Measurements from ENCODE around the gene TMIE. TPM values are rescaled to one million over a fixed set of nuclear protein-coding genes. Genes with fewer than 3 reads are reported as not detected.

The TMIE gene
- 1.7 TPM for total RNA-seq
- long read RNA-seq, partial matches to known transcripts = 0 of 7 reads
- long read RNA-seq, other reads (novel, unspliced or antisense) = 4 of 7 reads

- ATAC-seq (no peak), DNase-seq (no peak)
- Histone ChIP-seq H3K27me3 (peaks cover 13% of the 10 kb centered on the region), H3K36me3 (no peaks in the 10 kb centered on the region), H3K27ac (no peak within 1 kb of the TSS), H3K4me3 (peak within 1 kb of the TSS; percentile 23), H3K4me1 (peaks cover 35% of the 10 kb centered on the region), H3K9me3 (no peaks in the 10 kb centered on the region)
- intact Hi-C loops (cut with DNase I) = no loop called here
- no peak for TF ChIP-seq CTCF (IDR thresholded peaks at IDR 0.05)
These were observed at the start of gene TMIE for GRCh38 chr3:46701181-46701939. Gene TMIE (plus strand): TSS chr3:46701392. CDS start chr3:46701488, 96 bp downstream.

- Histone ChIP-seq H3K27me3 (no peaks in the 10 kb centered on the region), H3K4me3 (no peak overlapping the region), H3K4me1 (no peaks in the 10 kb centered on the region), H3K9me3 (peaks cover 5% of the 10 kb centered on the region), H3K27ac (no peak overlapping the region), H3K36me3 (no peaks in the 10 kb centered on the region)
- intact Hi-C loops (cut with DNase I) = no loop called here
- TF ChIP-seq CTCF (IDR thresholded peaks at IDR 0.05) = no peak
- no peak for ATAC-seq
- DNase-seq = no peak
These were observed 45.9 kb upstream of the TMIE start for GRCh38 chr3:46655271-46655670.

GRCh38 chr3:46656778-46657556 is 44.2 kb upstream of the TMIE start:
- no peaks in the 10 kb centered on the region for H3K36me3 ChIP-seq
- no peak for DNase-seq

GRCh38 chr3:46659285-46659684 is 41.9 kb upstream of the TMIE start:
- TF ChIP-seq CTCF (IDR thresholded peaks at IDR 0.05) = no peak
- no peak for ATAC-seq
- DNase-seq = no peak
- intact Hi-C loops (cut with DNase I) = no loop called here
- no peaks in the 10 kb centered on the region for H3K9me3 ChIP-seq
- H3K4me3 ChIP-seq = no peak overlapping the region
- H3K27ac ChIP-seq = no peak overlapping the region
- H3K36me3 ChIP-seq = no peaks in the 10 kb centered on the region
- H3K27me3 ChIP-seq = no peaks in the 10 kb centered on the region
- peaks cover 10% of the 10 kb centered on the region for H3K4me1 ChIP-seq

More at GRCh38 chr3:46656778-46657556, 44.2 kb upstream of the TMIE start:
- ATAC-seq = no peak
- intact Hi-C loops (cut with DNase I) = no loop called here
- no peak overlapping the region for H3K4me3 ChIP-seq
- TF ChIP-seq CTCF (IDR thresholded peaks at IDR 0.05) = no peak
- no peaks in the 10 kb centered on the region for H3K4me1 ChIP-seq
- H3K9me3 ChIP-seq = peaks cover 3% of the 10 kb centered on the region
- no peaks in the 10 kb centered on the region for H3K27me3 ChIP-seq
- no peak overlapping the region for H3K27ac ChIP-seq

GRCh38 chr3:46660003-46660402 is 41.2 kb upstream of the TMIE start:
- ATAC-seq (no peak), DNase-seq (no peak)
- no peak overlapping the region for H3K4me3 ChIP-seq
- no peaks in the 10 kb centered on the region for H3K36me3 ChIP-seq
- H3K4me1 ChIP-seq = peaks cover 10% of the 10 kb centered on the region
- no peaks in the 10 kb centered on the region for H3K9me3 ChIP-seq
- H3K27me3 ChIP-seq = no peaks in the 10 kb centered on the region
- intact Hi-C loops (cut with DNase I) = no loop called here
- no peak overlapping the region for H3K27ac ChIP-seq
- TF ChIP-seq CTCF (IDR thresholded peaks at IDR 0.05) = no peak

Measured in upper lobe of right lung (tissue), 1 donor.